Iris pigment epithelial cell (primary cell): Measurements from ENCODE around the gene ANK2.
A peak's percentile ranks its signal among the peaks of the same experiment; 100 is the strongest.

Experiments used
- DNase-seq: peaks from one replicate; pipeline ENCODE4 v3.0.0-alpha.2; 2011; ENCODE audit warnings: low read depth

Gene ANK2

GRCh38 chr4:113094802-113095201 is 45.3 kb downstream of the ANK2 start:
- peak; percentile 29 for DNase-seq

- DNase-seq = peak; percentile 21
Observed at GRCh38 chr4:113101669-113102068, 52.2 kb downstream of the ANK2 start.

- no peak for DNase-seq
Observed at GRCh38 chr4:113103556-113103955, 54.1 kb downstream of the ANK2 start.

- DNase-seq = peak; percentile 41
Observed at GRCh38 chr4:113106108-113106507, 56.7 kb downstream of the ANK2 start.

- DNase-seq = no peak
Observed at GRCh38 chr4:113109106-113109718, 59.8 kb downstream of the ANK2 start.

GRCh38 chr4:113112338-113112978 is 63.0 kb downstream of the ANK2 start:
- no peak for DNase-seq

- DNase-seq = no peak
Observed at GRCh38 chr4:113113151-113113550, 63.7 kb downstream of the ANK2 start.

- DNase-seq = no peak
Observed at GRCh38 chr4:113114884-113115283, 65.4 kb downstream of the ANK2 start.

- no peak for DNase-seq
Observed at GRCh38 chr4:113116414-113117357, 67.2 kb downstream of the ANK2 start.

GRCh38 chr4:113117358-113117702 is 67.9 kb downstream of the ANK2 start:
- no peak for DNase-seq

- DNase-seq = no peak
Observed at GRCh38 chr4:113122066-113122465, 72.6 kb downstream of the ANK2 start.

GRCh38 chr4:113125418-113125817 is 76.0 kb downstream of the ANK2 start:
- no peak for DNase-seq

GRCh38 chr4:113131136-113131535 is 81.7 kb downstream of the ANK2 start:
- DNase-seq = no peak

- DNase-seq = no peak
Observed at GRCh38 chr4:113131621-113132020, 82.2 kb downstream of the ANK2 start.

GRCh38 chr4:113141901-113142346 is 92.5 kb downstream of the ANK2 start:
- DNase-seq = peak; percentile 66

- no peak for DNase-seq
Observed at GRCh38 chr4:113142351-113142750, 92.9 kb downstream of the ANK2 start.

- DNase-seq = no peak
Observed at GRCh38 chr4:113144091-113144490, 94.6 kb downstream of the ANK2 start.

GRCh38 chr4:113145147-113145518 is 95.7 kb downstream of the ANK2 start:
- no peak for DNase-seq

- no peak for DNase-seq
Observed at GRCh38 chr4:113145519-113146291, 96.3 kb downstream of the ANK2 start.

- no peak for DNase-seq
Observed at GRCh38 chr4:113146876-113147358, 97.5 kb downstream of the ANK2 start.

- no peak for DNase-seq
Observed at GRCh38 chr4:113147498-113148111, 98.2 kb downstream of the ANK2 start.

- no peak for DNase-seq
Observed at GRCh38 chr4:113148925-113149324, 99.5 kb downstream of the ANK2 start.
